Stimulated activated CD4-positive, alpha-beta T cell treated with anti-CD3 and anti-CD28 coated beads, Interleukin-1b, Interleukin-23, amount 100 ng/mL, for 1 hour (primary cell): ENCODE measurements around the gene HSPA4L.

Experiments
- DNase-seq, 2 donors: peaks; one replicate each; pipeline ENCODE4 v3.0.0-alpha.2; 2020; ENCODE audit warnings: low read depth in 2 of 2

The HSPA4L gene

DNA sequence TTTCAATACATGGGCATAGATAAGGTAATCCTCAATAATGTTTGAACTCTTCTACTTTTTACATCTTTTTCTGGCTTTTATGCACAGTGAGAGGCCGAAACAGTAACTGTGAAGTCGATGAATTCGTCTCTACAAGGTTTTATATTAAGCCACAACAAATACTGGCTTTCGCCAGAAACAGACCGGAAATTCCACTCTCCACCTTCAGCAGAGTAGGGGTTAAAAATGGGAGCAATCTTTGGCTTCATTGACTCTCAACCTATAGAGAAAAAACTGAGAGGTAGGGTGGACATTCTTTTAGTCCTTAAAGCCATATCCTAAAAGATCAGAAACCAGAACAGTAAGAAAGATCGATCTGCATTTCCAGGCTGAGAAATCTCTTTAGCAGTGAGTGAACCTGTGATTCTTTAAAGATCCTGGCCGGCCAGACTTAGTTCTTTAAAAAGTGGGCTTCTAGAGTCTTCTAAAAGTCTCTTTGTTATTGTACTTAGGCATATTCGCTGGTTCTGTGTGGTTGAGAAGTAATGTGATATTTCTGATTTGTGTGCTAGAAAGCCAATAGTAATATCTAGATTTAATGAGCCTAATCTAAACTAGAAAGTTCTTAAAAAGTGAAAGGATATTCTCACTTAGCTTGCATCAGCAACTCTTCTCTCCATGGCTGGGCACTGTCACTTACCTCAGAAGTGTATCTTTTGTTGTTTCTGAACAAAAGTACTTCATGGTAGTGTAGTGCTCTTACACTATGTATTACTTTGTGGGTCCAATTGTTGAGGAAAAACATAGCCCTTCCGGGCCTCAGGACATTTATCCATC lies 2.0 kb downstream of the HSPA4L start:
- no peak for DNase-seq

GRCh38 chr4:127788517-127788916 lies 6.4 kb downstream of the HSPA4L start:
- no peak for DNase-seq

- no peak for DNase-seq
These were observed 9.3 kb downstream of the HSPA4L start for GRCh38 chr4:127791391-127791790.

DNA sequence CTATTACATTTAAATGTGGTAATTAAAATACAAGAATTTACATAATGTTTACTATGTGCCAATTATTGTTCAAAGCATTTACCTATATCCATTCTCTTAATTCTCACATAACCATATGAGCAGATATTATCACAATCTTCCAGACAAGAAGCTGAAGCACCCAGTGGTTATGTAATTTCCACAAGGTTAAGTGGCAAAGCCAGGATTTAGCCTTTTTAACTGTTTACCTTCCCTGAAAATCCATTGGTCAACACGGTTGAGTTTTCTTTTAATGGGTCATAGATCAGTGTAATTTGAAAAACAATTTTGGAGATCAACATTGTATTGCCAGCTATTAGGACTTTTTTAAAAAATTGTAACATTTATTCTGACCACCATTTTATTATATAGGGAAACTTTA lies 11.4 kb downstream of the HSPA4L start:
- DNase-seq: no peak

GRCh38 chr4:127799711-127800110 lies 17.6 kb downstream of the HSPA4L start:
- DNase-seq: no peak

DNA sequence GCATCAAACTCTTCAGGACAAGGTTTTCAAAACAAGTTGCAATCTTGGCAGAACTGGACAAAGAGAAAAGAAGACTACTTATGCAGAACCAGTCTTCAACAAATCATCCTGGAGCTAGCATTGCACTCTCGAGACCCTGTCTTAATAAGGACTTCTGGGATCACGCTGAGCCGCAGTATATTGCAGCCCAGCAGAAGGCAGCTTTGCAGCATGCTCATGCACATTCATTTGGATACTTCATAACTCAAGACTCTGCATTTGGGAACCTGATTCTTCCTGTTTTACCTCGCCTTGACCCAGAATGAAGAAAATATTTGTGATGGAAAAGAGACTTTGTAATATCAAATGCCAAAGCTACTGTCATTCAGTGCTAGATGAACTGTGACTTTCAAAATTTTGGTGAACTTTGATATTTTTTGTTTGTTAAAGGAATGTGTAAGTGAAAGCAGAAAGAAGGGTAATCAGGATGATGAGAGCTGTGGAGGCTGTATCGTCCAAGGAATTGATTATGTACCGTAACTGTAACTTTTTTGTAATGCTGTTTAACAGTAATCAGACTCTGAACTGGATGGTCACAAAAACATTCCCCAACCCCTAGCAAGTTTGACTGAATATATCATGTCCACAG lies 27.2 kb downstream of the HSPA4L start:
- DNase-seq: no peak

DNA sequence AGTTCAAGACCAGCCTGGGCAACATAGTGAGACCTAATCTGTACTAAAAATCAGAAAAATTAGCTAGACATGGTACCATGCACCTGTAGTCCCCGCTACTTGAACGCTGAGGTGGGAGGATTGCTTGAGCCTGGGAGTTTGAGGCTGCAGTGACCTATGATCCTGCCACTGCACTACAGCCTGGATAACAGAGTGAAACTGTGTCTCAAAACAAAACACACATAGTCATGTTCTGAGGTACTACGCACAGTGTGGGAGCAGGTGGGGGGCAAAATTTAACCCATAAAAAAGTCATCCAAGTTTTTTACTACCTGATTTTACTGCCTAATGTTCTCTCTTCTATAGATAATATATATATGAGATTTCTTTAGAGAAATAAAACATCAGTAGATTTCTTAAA lies 28.4 kb downstream of the HSPA4L start:
- DNase-seq: no peak

DNA sequence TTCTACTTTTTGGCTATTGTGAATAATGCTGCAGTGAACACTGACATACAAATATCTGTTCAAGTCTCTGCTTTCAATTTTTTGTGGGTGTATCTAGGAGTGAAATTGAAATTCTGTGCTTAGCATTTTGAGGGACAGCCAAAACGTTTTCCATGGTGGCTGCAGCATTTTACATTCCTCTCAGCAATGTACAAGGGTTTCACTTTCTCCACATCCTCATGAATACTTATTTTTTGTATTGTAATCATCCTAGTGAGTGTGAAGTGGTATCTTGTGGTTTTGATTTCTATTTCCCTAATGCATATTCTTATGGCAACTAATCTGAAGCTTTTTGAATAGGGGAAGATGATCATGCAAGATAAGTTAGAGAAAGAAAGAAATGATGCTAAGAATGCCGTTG lies 40.3 kb downstream of the HSPA4L start:
- no peak for DNase-seq

GRCh38 chr4:127828121-127828520 lies 46.0 kb downstream of the HSPA4L start:
- no peak for DNase-seq

- no peak for DNase-seq
These were observed 46.9 kb downstream of the HSPA4L start for GRCh38 chr4:127829014-127829413.

DNA sequence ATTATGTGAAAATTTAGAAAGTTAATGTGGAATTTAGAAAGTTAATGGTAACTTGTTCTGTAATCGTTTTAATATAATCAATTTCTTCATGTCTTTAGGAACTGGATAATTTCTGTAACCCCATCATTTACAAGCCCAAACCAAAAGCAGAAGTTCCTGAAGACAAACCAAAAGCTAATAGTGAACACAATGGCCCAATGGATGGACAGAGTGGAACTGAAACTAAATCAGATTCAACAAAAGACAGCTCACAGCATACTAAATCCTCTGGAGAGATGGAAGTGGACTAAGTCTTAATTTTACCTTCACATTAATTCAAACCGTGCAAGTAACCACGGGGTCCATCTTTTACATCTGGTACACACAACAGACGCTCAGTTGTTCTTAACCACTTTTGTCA lies 50.5 kb downstream of the HSPA4L start:
- DNase-seq: no peak

- DNase-seq: no peak
These were observed 61.8 kb downstream of the HSPA4L start for GRCh38 chr4:127843704-127844600.

DNA sequence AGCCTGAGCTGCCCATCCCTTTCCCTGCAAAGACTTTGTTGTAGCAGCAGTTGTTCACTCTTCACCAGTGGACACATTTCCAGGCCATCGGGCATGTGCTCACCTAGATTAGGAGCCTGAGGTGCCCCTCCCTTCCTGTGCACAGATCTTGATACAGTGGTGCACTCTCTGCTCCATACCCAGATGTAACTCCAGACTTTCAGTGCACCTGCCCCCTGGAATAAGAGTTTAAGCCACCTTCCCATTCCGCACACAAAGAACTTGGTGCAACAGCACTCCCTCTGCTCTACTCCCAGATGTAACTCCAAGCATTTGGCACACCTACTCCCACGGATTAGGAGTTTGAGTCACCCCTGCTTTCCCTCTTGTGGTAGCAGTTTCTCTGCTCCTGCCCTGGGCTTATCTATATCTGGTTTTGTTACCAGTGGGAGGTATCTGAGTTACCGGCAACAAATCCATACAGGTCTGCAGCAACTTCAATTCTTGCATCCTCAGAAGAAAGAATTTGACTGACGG lies 62.5 kb downstream of the HSPA4L start:
- DNase-seq: no peak

GRCh38 chr4:127846061-127846460 lies 63.9 kb downstream of the HSPA4L start:
- no peak for DNase-seq

- no peak for DNase-seq
These were observed 64.6 kb downstream of the HSPA4L start for GRCh38 chr4:127846765-127847164.

DNA sequence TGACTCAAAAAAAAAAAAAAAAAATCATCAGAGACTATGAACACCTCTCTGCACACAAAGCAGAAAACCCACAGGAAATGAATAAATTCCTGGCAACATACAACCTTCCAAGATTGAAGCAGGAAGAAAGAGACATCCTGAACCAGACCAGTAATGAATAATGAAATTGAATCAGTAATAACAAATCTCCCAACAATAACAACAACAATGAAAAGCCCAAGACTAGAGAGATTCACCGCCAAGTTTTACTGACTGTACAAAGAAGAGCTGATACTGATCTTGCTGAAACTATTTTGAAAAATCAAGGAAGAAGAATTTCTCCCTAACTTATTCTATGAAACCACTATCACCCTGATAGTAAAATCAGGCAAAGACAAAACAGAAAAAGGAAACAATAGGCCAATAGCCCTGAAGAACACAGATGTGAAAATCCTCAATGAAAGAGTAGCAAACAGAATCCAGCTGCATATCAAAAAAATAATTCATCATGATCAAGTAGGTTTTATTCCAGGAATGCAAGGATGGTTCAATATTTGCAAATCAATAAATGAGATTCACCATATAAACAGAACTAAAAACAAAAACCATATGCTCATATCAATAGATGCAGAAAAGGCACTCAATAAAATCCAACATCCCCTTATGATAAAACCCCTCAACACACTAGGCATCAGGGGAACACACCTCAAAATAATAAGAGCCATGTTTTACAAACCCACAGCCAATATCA lies 67.5 kb downstream of the HSPA4L start:
- no peak for DNase-seq

DNA sequence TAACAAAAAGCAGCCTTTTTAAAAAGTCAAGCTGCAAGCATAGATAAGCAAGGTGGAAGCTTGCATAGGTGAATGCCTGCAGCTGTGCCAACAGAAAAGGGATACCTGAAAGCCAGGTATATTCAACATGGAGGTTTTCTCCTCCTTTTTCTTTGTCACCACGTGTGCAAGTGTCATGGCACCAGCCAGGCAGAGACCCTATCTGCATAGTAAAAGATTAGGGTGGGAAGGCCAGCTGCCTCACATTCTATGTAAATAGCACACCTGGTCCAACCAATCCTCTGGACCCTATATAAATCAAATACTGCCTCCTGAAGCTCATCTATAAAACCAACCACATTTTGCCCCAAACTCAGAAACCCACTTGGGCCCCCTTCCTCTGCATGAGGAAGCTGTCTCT lies 70.5 kb downstream of the HSPA4L start:
- no peak for DNase-seq

- no peak for DNase-seq
These were observed 74.2 kb downstream of the HSPA4L start for GRCh38 chr4:127856196-127856812.

DNA sequence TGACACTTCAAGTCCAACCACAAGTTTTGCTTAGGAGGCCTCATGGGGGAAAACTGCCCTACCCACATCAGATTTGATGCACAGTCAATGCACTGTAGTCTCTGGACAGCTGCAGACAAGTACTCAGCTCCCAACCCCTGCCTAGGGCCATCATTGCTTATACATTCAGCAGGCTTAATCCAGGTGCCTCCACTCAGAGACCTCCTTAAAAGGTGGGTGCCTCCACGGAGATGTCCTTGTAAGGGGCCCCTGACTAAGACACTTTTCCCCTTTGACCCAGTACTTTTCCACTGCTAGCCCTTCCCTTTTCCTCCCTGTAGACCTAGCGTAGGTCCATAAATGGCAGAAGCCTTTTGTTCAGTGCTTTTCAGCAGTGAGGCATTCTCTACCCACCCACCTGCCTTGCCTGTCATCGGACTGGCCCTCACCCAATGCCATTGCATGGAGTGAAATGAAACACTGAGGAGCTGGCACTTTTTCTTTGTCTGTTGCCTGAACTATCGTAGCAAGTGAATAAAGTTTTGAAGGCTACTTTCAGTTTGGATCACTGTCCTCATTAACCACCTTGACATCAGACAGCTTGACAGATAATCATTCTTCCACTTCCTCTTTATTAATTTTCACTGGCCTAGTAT lies 74.8 kb downstream of the HSPA4L start:
- no peak for DNase-seq

DNA sequence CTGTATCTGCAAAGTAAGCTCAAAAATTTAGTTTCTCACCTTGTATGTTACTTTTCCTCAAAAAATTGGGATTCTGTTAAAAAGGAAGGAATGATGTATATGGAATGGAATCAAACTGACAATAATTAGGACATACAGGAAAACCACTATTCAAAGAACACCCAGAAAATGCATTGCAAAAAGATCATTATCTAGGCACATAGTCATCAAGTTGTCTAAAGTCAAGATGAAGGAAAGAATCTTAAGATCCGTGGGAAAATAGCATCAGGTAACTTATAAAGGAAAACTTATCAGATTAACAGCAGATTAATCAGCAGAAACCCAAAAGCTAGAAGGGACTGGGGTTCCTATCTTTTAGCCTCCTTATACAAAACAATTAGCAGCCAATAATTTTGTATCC lies 75.5 kb downstream of the HSPA4L start:
- no peak for DNase-seq

GRCh38 chr4:127868196-127868595 lies 86.1 kb downstream of the HSPA4L start:
- no peak for DNase-seq
